A673 (cell line): ENCODE results near the gene PTH2. TPM values are rescaled to one million over a fixed set of nuclear protein-coding genes. Genes with fewer than 3 reads are reported as not detected.

Experiments
- BruUV-seq: library from RNA; stranded (reverse); fragments of 400-500 nt; replicated peaks from 2 replicates; lab custom pipeline; 2021; lab: Mats Ljungman, UMichigan
- CTCF ChIA-PET: fragments of 300-600 bp; sonication (Branson Sonifier 250); formaldehyde crosslinking; loops from one replicate; lab custom pipeline; 2022; ENCODE audit warnings: antibody characterized with exemption; lab: Charles Lee
- POLR2A ChIA-PET: fragments of 300-600 bp; sonication (Branson Sonifier 250); formaldehyde crosslinking; loops from one replicate; lab custom pipeline; 2022; ENCODE audit warnings: antibody characterized with exemption; ENCODE audit not compliant: low non-redundant PET; lab: Charles Lee
- DNase-seq: peaks from one replicate; pipeline ENCODE4 v3.0.0-alpha.2; 2015; ENCODE audit warnings: low spot score
- H3K27ac ChIP-seq: fragments of 200-600 bp; sonication (generic); 2 replicates; pipeline ENCODE4 v1.5.1; 2016; ENCODE audit warnings: mixed run types, low read depth, mild to moderate bottlenecking, mixed read lengths, antibody characterized with exemption, low read length; ENCODE audit not compliant: poor library complexity, severe bottlenecking
- H3K27me3 ChIP-seq: fragments of 200-600 bp; sonication (generic); replicated peaks from 2 replicates; pipeline ENCODE4 v1.6.1; 2017; ENCODE audit warnings: mixed run types, low read depth, mild to moderate bottlenecking, mixed read lengths, antibody characterized with exemption, low read length; ENCODE audit not compliant: insufficient read depth, poor library complexity
- H3K36me3 ChIP-seq: fragments of 200-600 bp; sonication (generic); 2 replicates; pipeline ENCODE4 v1.6.1; 2016; ENCODE audit warnings: mixed run types, mild to moderate bottlenecking, mixed read lengths, antibody characterized with exemption, low read length; ENCODE audit not compliant: insufficient read depth, poor library complexity, severe bottlenecking
- H3K4me1 ChIP-seq: fragments of 200-600 bp; sonication (generic); 2 replicates; pipeline ENCODE4 v1.6.1; 2017; ENCODE audit warnings: mixed run types, mild to moderate bottlenecking, mixed read lengths, antibody characterized with exemption, low read length; ENCODE audit not compliant: insufficient read depth, poor library complexity, severe bottlenecking
- H3K4me3 ChIP-seq: fragments of 200-600 bp; sonication (generic); 2 replicates; pipeline ENCODE4 v1.5.1; 2016; ENCODE audit warnings: low read depth, mixed run types, mild to moderate bottlenecking, mixed read lengths, low read length; ENCODE audit not compliant: poor library complexity, severe bottlenecking
- H3K9me3 ChIP-seq: fragments of 200-600 bp; sonication (generic); 2 replicates; pipeline ENCODE4 v1.6.1; 2016; ENCODE audit warnings: mixed run types, low read depth, mild to moderate bottlenecking, mixed read lengths, antibody characterized with exemption, low read length; ENCODE audit not compliant: poor library complexity, severe bottlenecking
- EZH2 ChIP-seq: fragments of 200-600 bp; sonication (generic); IDR thresholded peaks from 2 replicates; pipeline ENCODE4 v1.6.1; 2017; ENCODE audit warnings: borderline replicate concordance, low read depth, mild to moderate bottlenecking, mixed read lengths, antibody characterized with exemption, low read length; ENCODE audit not compliant: poor library complexity, severe bottlenecking
- intact Hi-C: fragments of 100-400 bp; cut with micrococcal nuclease; formaldehyde crosslinking; loops from one replicate; pipeline ENCODE4 v1.10.0; 2022; ENCODE audit not compliant: unreplicated experiment
- total RNA-seq: library from RNA; stranded (reverse); gene quantifications from 2 replicates; pipeline ENCODE4 v1.2.3, GENCODE V29; 2021
- TF ChIP-seq, protein P1 (sequence below): fragments of 300-800, 200-600 bp; sonication (generic); conservative IDR thresholded peaks from 2 replicates; pipeline ENCODE4 v1.5.1; 2017; ENCODE audit warnings: low read depth, mild to moderate bottlenecking, antibody characterized with exemption, low read length, moderate library complexity, mixed read lengths

The PTH2 gene
- total RNA-seq, 1 experiment from 2014 or later, result not detected

DNA sequence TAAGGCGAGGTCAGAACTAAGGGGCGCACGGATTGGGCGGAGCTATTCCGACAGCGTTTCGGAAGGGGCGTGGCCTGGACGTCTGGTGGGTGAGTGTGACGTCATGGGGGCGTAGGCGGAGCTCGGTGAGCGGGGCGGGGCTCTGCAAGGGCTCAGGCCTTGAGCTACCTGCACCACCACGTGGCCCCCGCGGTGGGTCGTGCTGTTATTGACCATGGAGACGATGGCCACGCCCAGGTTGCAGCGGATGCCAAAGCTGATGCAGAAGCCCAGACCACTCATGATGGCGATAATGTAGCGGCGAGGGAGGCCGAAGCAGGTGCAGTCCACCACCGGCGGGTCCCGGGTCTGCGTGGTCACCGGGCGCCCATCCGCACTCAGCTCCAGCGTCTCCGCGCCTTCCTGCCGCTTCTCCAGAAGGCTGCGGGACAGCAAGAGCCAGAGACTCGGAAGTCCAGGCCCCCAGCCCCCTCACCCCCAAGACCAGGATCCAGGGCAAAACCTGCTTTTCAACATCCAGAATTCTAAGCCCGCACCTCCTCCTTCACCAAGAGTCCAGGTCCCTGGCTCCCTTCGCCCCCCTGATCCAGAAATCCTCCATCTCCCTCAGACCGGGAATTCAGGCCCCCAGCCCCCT lies 13.3 kb upstream of the PTH2 start:
- Histone ChIP-seq H3K4me3 (no peak overlapping the region), H3K9me3 (no peaks in the 10 kb centered on the region), H3K4me1 (peaks cover 1% of the 10 kb centered on the region), H3K27me3 (peaks cover 36% of the 10 kb centered on the region), H3K27ac (no peak overlapping the region), H3K36me3 (no peaks in the 10 kb centered on the region)
- BruUV-seq, result no TSS peak
- no peak for DNase-seq
- CTCF ChIA-PET, result no interaction called here
- TF ChIP-seq, protein P1, sequence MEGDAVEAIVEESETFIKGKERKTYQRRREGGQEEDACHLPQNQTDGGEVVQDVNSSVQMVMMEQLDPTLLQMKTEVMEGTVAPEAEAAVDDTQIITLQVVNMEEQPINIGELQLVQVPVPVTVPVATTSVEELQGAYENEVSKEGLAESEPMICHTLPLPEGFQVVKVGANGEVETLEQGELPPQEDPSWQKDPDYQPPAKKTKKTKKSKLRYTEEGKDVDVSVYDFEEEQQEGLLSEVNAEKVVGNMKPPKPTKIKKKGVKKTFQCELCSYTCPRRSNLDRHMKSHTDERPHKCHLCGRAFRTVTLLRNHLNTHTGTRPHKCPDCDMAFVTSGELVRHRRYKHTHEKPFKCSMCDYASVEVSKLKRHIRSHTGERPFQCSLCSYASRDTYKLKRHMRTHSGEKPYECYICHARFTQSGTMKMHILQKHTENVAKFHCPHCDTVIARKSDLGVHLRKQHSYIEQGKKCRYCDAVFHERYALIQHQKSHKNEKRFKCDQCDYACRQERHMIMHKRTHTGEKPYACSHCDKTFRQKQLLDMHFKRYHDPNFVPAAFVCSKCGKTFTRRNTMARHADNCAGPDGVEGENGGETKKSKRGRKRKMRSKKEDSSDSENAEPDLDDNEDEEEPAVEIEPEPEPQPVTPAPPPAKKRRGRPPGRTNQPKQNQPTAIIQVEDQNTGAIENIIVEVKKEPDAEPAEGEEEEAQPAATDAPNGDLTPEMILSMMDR, result no peak
- no peak for TF ChIP-seq EZH2
- intact Hi-C loops, result no loop called here
- POLR2A ChIA-PET, result no interaction called here

DNA sequence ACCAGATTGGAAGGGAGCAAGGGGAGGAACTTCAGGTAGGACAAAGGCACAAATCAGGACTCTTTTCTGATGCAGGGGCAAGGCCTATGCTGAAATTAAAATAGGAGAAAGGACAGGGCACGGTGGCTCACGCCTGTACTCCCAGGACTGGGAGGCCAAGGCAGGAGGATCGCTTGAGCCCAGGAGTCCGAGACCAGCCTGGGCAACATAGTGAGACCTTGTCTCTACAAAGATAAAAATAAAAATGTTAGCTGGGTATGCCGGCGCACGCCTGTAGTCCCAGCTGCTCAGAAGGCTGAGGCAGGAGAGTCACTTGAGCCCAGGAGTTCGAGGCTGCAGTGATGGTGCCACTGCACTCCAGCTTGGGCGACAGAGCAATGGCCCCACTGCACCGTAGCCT lies 12.4 kb upstream of the PTH2 start:
- Histone ChIP-seq H3K4me1 (no peaks in the 10 kb centered on the region), H3K36me3 (no peaks in the 10 kb centered on the region), H3K27ac (no peak overlapping the region), H3K4me3 (no peak overlapping the region), H3K27me3 (peaks cover 30% of the 10 kb centered on the region), H3K9me3 (no peaks in the 10 kb centered on the region)
- no peak for TF ChIP-seq EZH2
- TF ChIP-seq, protein P1, result no peak
- ChIA-PET POLR2A (no interaction called here), CTCF (no interaction called here)
- no TSS peak for BruUV-seq
- intact Hi-C loops, result no loop called here
- no peak for DNase-seq

DNA sequence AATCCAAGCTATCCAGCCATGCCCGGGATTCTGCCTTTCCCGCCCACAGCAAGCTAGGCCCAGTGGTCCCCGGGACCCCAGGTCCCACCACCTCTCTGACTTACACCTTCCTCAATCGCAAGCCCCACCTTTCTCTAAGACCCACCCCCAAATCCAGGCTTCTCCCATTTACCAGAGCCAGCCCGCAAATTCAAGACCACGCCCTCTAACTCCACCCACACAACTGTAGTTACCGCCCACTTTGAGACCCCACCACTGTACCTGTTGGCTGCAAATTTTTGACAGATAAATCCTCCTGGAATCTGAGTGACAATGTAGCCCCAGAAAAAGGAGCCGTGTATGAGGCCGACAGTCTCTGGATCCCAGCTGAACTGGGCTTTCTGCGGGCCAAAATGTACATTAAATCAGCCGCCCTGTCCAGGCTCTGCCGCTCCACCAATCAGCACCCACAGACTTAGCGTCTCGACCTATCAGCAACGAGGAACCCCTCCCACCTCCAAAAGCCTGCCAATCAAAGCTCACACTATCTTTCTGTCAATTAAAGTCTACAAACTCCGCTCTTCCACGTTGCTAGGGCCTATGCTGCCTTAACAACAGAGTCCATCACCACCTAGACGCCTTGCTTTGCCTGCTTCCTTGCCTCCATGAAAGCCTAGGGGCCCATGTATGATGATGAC lies 11.8 kb upstream of the PTH2 start:
- no TSS peak for BruUV-seq
- H3K4me3 ChIP-seq, result no peak overlapping the region
- POLR2A ChIA-PET, result no interaction called here
- H3K27me3 ChIP-seq, result peaks cover 24% of the 10 kb centered on the region
- intact Hi-C loops, result no loop called here
- no peaks in the 10 kb centered on the region for H3K4me1 ChIP-seq
- no peak for DNase-seq
- TF ChIP-seq EZH2, result no peak
- TF ChIP-seq, protein P1, result no peak
- H3K9me3 ChIP-seq, result no peaks in the 10 kb centered on the region
- CTCF ChIA-PET, result no interaction called here
- no peaks in the 10 kb centered on the region for H3K36me3 ChIP-seq
- no peak overlapping the region for H3K27ac ChIP-seq
